H4 (cell line): ENCODE results near the gene STAB2. TPM values are rescaled to one million over a fixed set of nuclear protein-coding genes. Genes with fewer than 3 reads are reported as not detected.

Source experiments
- DNase-seq: peaks from one replicate; pipeline ENCODE4 v3.0.0-alpha.2; 2015; ENCODE audit warnings: low spot score
- total RNA-seq: library from RNA; depleted of rRNA; stranded (reverse); fragments of >200 nt; shearing (Covaris generic); gene quantifications from 2 replicates; pipeline ENCODE4 v1.2.3, GENCODE V29; 2014; rRNA removed

The STAB2 gene, protein sequence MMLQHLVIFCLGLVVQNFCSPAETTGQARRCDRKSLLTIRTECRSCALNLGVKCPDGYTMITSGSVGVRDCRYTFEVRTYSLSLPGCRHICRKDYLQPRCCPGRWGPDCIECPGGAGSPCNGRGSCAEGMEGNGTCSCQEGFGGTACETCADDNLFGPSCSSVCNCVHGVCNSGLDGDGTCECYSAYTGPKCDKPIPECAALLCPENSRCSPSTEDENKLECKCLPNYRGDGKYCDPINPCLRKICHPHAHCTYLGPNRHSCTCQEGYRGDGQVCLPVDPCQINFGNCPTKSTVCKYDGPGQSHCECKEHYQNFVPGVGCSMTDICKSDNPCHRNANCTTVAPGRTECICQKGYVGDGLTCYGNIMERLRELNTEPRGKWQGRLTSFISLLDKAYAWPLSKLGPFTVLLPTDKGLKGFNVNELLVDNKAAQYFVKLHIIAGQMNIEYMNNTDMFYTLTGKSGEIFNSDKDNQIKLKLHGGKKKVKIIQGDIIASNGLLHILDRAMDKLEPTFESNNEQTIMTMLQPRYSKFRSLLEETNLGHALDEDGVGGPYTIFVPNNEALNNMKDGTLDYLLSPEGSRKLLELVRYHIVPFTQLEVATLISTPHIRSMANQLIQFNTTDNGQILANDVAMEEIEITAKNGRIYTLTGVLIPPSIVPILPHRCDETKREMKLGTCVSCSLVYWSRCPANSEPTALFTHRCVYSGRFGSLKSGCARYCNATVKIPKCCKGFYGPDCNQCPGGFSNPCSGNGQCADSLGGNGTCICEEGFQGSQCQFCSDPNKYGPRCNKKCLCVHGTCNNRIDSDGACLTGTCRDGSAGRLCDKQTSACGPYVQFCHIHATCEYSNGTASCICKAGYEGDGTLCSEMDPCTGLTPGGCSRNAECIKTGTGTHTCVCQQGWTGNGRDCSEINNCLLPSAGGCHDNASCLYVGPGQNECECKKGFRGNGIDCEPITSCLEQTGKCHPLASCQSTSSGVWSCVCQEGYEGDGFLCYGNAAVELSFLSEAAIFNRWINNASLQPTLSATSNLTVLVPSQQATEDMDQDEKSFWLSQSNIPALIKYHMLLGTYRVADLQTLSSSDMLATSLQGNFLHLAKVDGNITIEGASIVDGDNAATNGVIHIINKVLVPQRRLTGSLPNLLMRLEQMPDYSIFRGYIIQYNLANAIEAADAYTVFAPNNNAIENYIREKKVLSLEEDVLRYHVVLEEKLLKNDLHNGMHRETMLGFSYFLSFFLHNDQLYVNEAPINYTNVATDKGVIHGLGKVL (N-terminal part only)
- not detected in 2 replicates for total RNA-seq

GRCh38 chr12:103586791-103587370, at the start of gene STAB2:
Gene STAB2 (plus strand): TSS chr12:103587273. CDS start chr12:103587477, 204 bp downstream.
- no peak for DNase-seq

GRCh38 chr12:103538397-103538796, 48.7 kb upstream of the STAB2 start:
- no peak for DNase-seq

DNA sequence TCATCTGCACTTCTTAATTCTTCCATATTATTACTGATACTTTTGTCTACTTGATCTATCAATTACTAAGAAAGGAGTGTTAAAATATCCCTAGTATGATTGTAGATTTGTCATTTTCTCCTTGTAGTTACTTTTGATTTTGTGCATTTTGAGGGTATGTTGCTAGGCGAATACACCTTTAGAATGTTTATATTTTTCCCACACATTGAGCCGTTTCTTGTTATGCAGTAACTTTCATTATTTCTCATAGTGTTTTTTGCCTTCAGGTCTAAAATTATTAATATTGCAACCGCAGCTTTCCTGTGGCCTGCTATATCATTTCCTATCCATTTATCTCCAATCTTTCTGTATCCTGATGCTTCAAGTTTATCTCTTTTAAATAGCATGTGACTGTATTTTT, 46.8 kb upstream of the STAB2 start:
- no peak for DNase-seq

- no peak for DNase-seq
Observed at GRCh38 chr12:103542078-103542477, 45.0 kb upstream of the STAB2 start.

DNA sequence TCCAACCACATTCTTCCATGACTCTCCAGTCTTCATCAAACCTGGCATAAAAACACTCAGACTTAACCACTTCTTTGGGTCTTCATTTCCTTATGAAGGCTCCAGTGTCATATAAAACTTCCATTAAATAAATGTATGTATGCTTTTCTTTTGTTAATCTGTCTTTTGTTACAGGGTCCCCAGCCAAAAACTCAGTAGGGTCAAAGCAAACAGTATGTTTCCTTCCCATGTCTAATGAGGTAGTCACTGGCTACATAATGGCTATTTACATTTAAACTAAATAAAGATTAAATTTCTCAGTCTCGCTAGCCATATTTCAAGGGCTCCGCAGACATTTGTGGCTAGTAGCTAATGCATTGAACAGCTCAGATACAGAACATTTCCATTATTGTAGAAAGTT, 40.1 kb upstream of the STAB2 start:
- no peak for DNase-seq

- DNase-seq = no peak
Observed at GRCh38 chr12:103547376-103547775, 39.7 kb upstream of the STAB2 start.

- DNase-seq = no peak
Observed at GRCh38 chr12:103547929-103548328, 39.1 kb upstream of the STAB2 start.

DNA sequence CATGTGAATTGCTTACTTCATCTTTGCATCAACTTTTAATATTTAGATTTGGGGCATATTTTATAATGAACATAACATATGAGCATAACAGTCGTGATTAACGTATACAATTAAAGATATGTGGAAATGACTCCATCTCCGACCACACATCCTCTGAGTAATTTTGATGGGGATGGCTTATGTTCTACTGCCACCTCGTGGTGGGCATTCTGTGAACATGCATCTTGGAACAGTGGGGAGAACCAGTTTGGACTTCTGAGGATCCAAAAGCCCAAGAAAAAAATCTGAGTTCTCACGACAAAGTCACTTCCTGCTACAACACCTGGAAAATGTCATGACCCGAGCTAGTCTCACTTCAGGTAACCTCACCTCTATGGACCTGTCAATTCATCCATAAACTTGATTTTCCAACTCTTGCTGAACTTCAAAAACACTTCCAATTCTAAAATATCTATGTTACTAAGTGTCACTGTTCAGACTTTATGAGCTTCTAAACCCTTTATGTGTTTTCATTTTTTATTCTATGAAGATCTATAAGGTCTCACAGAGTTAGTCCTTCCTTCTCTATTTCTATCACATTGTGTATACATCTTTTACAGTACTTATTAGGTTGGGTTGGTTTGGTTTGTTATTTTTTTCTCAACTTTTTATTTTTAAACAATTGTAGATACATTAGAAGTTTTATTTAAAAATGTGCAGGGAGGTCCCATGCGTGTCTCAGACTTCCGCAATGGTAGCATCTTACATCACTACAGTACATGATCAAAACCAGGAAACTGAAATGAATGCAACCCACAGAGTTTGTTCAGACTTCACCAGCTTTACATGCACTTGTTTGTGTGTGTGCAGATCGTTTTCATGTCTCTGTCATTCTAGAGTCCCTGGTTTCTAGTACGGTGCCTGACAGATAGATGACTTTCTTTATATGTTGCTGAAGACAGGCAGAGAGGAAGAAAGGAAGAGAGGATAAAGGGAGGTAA, 38.2 kb upstream of the STAB2 start:
- peak; percentile 62 for DNase-seq

DNA sequence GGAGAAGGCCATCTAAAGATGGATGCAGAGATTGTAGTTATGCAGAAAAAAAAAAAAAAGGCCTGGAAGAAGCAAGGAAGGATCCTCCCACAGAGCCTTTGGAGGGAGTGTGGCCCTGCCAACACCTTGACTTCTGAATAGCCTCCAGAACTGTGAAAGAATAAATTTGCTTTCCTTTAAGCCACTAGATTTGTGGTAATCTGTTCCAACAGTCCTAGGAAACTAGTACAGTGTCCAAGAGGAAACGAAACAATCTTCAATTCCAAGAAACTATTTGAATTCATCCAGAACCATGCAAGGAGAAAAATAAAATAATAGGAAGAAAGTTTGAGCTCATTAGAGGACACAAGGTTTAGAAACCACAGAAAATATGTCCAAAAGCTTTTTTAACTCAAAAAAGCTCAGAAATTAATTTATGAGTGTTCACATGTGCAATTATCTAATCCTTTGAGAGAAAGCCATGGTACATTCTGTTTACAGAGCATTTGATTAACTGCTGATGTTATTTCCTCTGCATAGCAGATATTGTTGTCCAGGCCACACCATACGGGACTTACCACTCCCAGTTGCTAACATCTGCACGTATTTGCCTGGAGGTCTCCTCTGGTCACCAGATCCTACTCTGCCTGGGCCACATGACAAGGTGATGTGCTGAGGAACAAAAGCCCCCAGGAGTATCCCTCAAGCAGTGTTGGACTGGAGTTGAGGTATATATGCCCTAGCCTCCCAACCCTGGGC, 30.0 kb upstream of the STAB2 start:
- DNase-seq = no peak

GRCh38 chr12:103557628-103558010, 29.5 kb upstream of the STAB2 start:
- DNase-seq = no peak

- no peak for DNase-seq
Observed at GRCh38 chr12:103558879-103559278, 28.2 kb upstream of the STAB2 start.

DNA sequence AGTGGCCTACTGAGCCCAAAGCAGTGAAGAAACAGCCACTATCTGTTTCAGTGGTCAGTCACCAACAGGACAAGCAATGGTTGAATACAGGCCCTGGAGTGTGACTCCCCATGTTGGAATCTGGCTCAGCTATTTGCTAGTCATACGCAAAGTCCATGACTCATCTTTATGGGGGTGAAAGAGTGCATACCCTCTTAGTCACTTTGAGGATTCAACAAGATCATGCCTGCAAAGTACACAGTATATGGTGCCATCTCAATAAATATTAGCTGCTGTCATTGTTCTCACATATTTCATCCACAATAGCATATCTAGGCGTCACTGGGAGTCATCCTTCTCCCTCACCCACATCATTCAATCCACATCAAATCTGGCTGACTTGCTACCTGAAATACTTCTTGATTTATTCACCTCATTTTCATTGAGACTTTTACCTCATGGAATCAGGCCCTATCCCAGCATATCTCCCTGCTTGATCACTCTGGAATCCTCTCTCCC, 26.4 kb upstream of the STAB2 start:
- peak; percentile 77 for DNase-seq

- DNase-seq = no peak
Observed at GRCh38 chr12:103561174-103561573, 25.9 kb upstream of the STAB2 start.

- no peak for DNase-seq
Observed at GRCh38 chr12:103566398-103566797, 20.7 kb upstream of the STAB2 start.

- DNase-seq = no peak
Observed at GRCh38 chr12:103569278-103569677, 17.8 kb upstream of the STAB2 start.

- DNase-seq = no peak
Observed at GRCh38 chr12:103571286-103571685, 15.8 kb upstream of the STAB2 start.

DNA sequence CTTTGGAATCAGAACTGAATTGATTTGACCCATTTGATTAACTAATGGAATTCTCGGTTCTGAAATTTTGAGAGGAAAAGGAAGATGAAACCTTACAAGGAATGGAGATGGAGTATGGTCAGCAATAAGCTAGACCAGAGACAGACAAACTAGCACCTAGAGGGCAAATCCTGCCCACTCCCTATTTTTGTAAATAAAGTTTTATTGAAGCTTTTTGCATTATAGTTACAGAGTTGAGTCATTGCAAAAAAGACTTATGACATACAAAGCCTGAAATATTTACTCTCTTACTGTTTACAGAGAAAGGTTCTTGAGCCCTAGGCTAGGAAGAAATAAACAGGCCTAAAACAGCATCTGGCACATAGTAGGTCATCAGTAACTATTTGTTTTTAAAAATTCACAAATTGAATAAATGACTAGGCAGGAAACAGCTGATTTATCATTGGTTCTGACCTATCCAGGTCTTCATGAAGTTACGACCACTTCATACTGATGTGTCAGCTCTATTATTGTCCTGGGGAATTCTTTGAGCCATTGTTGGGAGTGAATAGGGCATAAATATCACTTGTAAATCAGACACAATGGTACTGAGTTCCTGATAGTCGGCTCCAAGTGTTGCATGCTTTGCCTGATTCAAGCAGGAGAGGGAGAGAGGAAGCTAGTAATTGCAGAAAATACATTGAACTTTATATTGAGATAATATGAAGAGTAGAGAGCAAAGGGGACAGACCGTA, 14.6 kb upstream of the STAB2 start:
- DNase-seq = no peak

DNA sequence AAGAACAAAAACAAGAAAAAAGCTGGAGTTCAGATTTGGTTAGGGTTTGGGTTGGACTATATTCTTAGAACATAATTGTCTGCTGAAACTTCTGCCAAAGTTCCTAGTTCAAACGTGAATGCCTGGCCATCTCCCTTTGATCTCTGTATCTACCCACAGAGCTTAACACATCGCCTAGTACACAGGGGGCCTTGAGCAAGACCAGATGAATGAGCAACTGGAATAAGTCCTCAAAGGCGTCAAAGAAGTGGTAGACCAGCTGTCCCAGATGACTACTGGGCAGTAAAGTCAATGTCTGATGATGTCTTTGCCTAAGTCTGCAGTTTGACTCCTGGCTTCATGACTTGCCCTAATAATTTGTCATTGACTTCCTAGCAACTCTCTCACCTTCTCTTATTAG, 13.9 kb upstream of the STAB2 start:
- no peak for DNase-seq

- DNase-seq = no peak
Observed at GRCh38 chr12:103578926-103579325, 8.1 kb upstream of the STAB2 start.
